Right lobe of liver (tissue), 6 donors: Measurements from ENCODE around the gene KPNB1. TPM values are rescaled to one million over a fixed set of nuclear protein-coding genes. Genes with fewer than 3 reads are reported as not detected.

ENCODE experiments used
- ATAC-seq, 4 donors: fragments of 200-7000 bp; cut with Tn5 transposase; one replicate each; pipeline ENCODE4 v1.9.1; 2020; ENCODE audit warnings: mild to moderate bottlenecking in 4 of 4, moderate library complexity in 4 of 4
- DNase-seq, 3 donors: peaks; one replicate each; pipeline ENCODE4 v3.0.0-alpha.2; 2020
- H3K27ac ChIP-seq, 3 donors: fragments of 200-600 bp; one replicate each; pipeline ENCODE4 v1.8.0; 2022
- H3K27me3 ChIP-seq, 2 donors: fragments of 200-600 bp; one replicate each; pipeline ENCODE4 v1.8.0; 2022
- H3K36me3 ChIP-seq, 4 donors: fragments of 200-600 bp; sonication (generic) in 1 of 4; one replicate each; pipeline versions ENCODE4 v1.5.1 to v1.8.0; 2017 to 2022; ENCODE audit warnings: control low read depth in 1 of 4
- H3K4me1 ChIP-seq, 4 donors: fragments of 200-600 bp; sonication (generic) in 1 of 4; one replicate each; pipeline versions ENCODE4 v1.5.1 to v1.8.0; 2017 to 2022; ENCODE audit warnings: control low read depth in 1 of 4
- H3K4me3 ChIP-seq, 3 donors: fragments of 200-600 bp; one replicate each; pipeline ENCODE4 v1.8.0; 2022
- H3K9me3 ChIP-seq, 4 donors: fragments of 200-600 bp; sonication (generic) in 1 of 4; one replicate each; pipeline versions ENCODE4 v1.5.1 to v1.8.0; 2017 to 2022; ENCODE audit warnings: control low read depth in 1 of 4
- POLR2A ChIP-seq: fragments of 450-650 bp; IDR thresholded peaks from one replicate; pipeline ENCODE4 v1.6.1; 2017; ENCODE audit warnings: antibody characterized with exemption, mild to moderate bottlenecking
- WGBS: methylation state at CpG from one replicate; pipeline ENCODE4 v1.1.6; 2018; ENCODE audit warnings: low coverage, low lambda C conversion rate; ENCODE audit not compliant: insufficient coverage; ENCODE audit errors: missing lambda C conversion rate; 5-methylcytosine and 5-hydroxymethylcytosine counted together
- intact Hi-C, 2 donors: fragments of 100-400 bp; cut with DNase I; formaldehyde crosslinking; loops; one replicate each; pipeline versions ENCODE4 v1.11.2 to v1.14.1; 2022
- total RNA-seq, 6 experiments: library from RNA; depleted of rRNA in 2 of 6; stranded (reverse); fragments of >200 nt in 2 of 6; fragmentation: NEBNext Ultra II Directional in 3 of 6; extraction: Animal tissue kit (Norgen Biotek cat#: 25700) in 3 of 6; gene quantifications; one replicate each; pipeline versions ENCODE4 v1.1.0 to v1.2.4, GENCODE V29; 2016 to 2023
- TF ChIP-seq, protein P1 (sequence below), 4 donors: fragments of 200-600 bp in 3 of 4; fragments of 450-650 bp in 1 of 4; IDR thresholded peaks; one replicate each; pipeline versions ENCODE4 v1.5.1 to v1.8.0; 2016 to 2022; ENCODE audit warnings: antibody characterized with exemption in 4 of 4, mild to moderate bottlenecking in 2 of 4
- donor health status: DM: no; HTN: yes; CAD: no.
- donor health status: DM: no; HTN: no; CAD: no.
- donor health status: DM: no; HTN: no; CAD: no.
- donor health status: DM: no; HTN: yes; CAD: no.
- donor health status: DM: no; HTN: yes; CAD: no.

Gene KPNB1
- total RNA-seq, 6 experiments from 2014 or later, result 80.8 to 104 (median 94.5) TPM

DNA sequence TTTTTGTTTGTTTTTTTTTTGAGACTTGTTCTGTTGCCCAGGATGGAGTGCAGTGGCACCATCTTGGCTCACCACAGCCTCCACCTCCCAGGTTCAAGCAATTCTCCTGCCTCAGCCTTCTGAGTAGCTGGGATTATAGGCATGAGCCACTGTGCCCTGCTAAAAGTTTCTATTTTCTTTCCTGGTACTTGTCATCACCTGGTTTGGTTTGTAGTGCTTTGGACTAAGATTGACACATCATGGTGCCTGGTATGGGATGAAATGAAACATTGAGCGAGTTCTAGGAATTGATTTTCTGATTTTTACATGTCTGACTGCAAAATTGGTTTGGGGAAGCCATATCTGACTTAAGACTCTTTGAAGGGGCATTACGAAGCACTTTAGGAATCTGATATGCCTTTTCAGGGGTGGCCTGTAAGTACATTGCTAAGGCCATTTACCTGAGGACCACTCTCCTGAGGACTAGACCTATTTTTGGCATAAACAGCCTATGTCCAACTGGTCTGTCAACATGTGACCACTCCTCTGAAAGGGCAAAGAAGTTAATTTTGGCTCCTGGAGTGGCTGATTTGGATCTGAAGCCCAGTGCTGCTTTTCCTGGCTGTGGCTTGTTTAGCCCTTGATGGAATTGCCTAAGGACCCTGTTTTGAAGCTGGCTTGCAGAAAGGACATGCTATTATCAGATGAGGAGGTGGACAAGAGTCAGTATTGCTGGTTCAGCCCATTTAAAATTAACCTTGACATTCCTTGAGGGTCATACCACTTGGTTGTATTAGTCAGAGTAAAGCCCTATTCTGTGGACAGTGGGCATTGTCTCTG lies 25.9 kb downstream of the KPNB1 start:
- Histone ChIP-seq H3K27me3 (no peaks in the 10 kb centered on the region), H3K4me3 (no peak overlapping the region), H3K36me3 (peaks cover 26 to 100% (median 73%) of the 10 kb centered on the region in 4 donors), H3K4me1 (no peaks in the 10 kb centered on the region), H3K27ac (no peak overlapping the region), H3K9me3 (no peaks in the 10 kb centered on the region)
- intact Hi-C loops, result no loop called here
- ATAC-seq, result no peak
- WGBS, result 92% methylated on average over 2 of the region's 2 CpGs
- DNase-seq, result no peak
- TF ChIP-seq, protein P1, sequence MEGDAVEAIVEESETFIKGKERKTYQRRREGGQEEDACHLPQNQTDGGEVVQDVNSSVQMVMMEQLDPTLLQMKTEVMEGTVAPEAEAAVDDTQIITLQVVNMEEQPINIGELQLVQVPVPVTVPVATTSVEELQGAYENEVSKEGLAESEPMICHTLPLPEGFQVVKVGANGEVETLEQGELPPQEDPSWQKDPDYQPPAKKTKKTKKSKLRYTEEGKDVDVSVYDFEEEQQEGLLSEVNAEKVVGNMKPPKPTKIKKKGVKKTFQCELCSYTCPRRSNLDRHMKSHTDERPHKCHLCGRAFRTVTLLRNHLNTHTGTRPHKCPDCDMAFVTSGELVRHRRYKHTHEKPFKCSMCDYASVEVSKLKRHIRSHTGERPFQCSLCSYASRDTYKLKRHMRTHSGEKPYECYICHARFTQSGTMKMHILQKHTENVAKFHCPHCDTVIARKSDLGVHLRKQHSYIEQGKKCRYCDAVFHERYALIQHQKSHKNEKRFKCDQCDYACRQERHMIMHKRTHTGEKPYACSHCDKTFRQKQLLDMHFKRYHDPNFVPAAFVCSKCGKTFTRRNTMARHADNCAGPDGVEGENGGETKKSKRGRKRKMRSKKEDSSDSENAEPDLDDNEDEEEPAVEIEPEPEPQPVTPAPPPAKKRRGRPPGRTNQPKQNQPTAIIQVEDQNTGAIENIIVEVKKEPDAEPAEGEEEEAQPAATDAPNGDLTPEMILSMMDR (IDR thresholded peaks at IDR 0.05), result no peak
- TF ChIP-seq POLR2A, result no peak

DNA sequence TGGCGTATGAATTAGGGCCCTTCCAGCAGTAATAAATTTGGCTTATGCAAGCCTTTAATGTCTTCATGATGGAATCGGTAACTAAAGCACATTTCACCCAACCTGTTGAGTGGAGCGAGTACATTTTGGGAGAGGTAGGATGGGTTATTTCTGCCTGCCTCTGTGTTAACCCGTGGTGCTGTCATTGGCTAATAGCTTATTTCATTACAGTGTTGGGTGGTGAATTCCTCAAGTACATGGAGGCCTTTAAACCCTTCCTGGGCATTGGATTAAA lies 26.4 kb downstream of the KPNB1 start:
- no peak overlapping the region for H3K4me3 ChIP-seq
- peaks cover 26 to 99% (median 70%) of the 10 kb centered on the region in 4 donors for H3K36me3 ChIP-seq
- 91% methylated on average over 1 of the region's 4 CpGs for WGBS
- no peaks in the 10 kb centered on the region for H3K27me3 ChIP-seq
- ATAC-seq (no peak), DNase-seq (no peak)
- no peaks in the 10 kb centered on the region for H3K4me1 ChIP-seq
- TF ChIP-seq, protein P1 (IDR thresholded peaks at IDR 0.05), result no peak
- TF ChIP-seq POLR2A, result no peak
- intact Hi-C loops, result no loop called here
- no peaks in the 10 kb centered on the region for H3K9me3 ChIP-seq
- H3K27ac ChIP-seq, result no peak overlapping the region

DNA sequence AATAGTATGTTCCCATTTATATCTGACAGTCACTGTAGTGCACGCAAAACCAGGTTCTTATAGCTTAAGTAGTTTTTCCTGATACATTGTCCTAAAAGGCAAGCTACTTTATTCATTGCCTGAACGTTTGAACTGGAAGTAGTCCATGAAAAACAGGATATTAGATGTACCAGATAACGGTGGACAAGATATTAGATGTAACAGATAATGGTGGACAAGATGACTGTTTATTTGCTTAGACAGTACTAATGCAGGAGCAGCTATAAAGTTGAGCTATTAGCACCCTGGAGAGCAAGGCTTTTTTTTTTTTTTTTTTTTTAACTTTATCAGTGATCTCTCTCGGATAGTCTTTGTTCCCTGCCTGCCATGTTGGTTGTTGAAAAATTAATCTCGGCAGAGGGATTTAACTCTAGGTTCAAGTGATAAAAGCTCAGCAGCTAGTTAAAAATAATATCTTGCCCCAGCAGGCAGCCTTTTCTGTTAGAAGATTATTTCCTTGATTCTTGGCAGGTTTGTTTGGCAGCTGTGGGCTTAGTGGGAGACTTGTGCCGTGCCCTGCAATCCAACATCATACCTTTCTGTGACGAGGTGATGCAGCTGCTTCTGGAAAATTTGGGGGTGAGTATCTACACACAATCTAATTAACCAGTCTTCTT lies 26.9 kb downstream of the KPNB1 start:
- H3K9me3 ChIP-seq, result no peaks in the 10 kb centered on the region
- no peak for TF ChIP-seq POLR2A
- TF ChIP-seq, protein P1 (IDR thresholded peaks at IDR 0.05), result no peak
- WGBS, result 76% methylated on average over 7 of the region's 7 CpGs
- no peak for DNase-seq
- no peak for ATAC-seq
- no peaks in the 10 kb centered on the region for H3K27me3 ChIP-seq
- H3K4me3 ChIP-seq, result no peak overlapping the region
- H3K27ac ChIP-seq, result no peak overlapping the region
- no peaks in the 10 kb centered on the region for H3K4me1 ChIP-seq
- intact Hi-C loops, result no loop called here
- H3K36me3 ChIP-seq, result peaks cover 26 to 99% (median 68%) of the 10 kb centered on the region in 4 donors

DNA sequence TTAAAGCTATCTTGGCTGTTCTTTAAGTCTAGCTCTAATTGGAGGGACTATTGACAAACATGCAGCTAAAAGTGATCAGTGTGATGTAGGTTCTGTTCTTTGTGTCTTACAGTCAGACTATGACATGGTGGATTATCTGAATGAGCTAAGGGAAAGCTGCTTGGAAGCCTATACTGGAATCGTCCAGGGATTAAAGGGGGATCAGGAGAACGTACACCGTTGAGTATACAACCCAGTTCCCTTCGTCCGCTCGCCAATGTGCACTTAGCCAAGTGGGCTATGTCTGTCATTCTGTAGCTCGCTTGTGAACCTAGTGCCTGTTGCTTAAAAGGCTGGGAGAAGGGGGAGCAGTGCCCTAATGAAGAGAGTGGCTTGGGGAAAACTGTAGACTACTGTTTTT lies 28.5 kb downstream of the KPNB1 start:
- intact Hi-C loops, result no loop called here
- TF ChIP-seq, protein P1 (IDR thresholded peaks at IDR 0.05), result no peak
- TF ChIP-seq POLR2A, result no peak
- H3K4me1 ChIP-seq, result no peaks in the 10 kb centered on the region
- peaks cover 15 to 97% (median 63%) of the 10 kb centered on the region in 4 donors for H3K36me3 ChIP-seq
- no peaks in the 10 kb centered on the region for H3K9me3 ChIP-seq
- no peak overlapping the region for H3K4me3 ChIP-seq
- no peak for DNase-seq
- no peaks in the 10 kb centered on the region for H3K27me3 ChIP-seq
- WGBS, result 80% methylated on average over 7 of the region's 7 CpGs
- no peak for ATAC-seq
- H3K27ac ChIP-seq, result no peak overlapping the region
